ENCODE measurements around the gene AP1G1.
"Not testable (repeated sequence)": the region's sequence is repeated elsewhere in the genome, so short reads cannot be mapped to it uniquely, and the experiment has no call there.

AP1G1 gene

DNA sequence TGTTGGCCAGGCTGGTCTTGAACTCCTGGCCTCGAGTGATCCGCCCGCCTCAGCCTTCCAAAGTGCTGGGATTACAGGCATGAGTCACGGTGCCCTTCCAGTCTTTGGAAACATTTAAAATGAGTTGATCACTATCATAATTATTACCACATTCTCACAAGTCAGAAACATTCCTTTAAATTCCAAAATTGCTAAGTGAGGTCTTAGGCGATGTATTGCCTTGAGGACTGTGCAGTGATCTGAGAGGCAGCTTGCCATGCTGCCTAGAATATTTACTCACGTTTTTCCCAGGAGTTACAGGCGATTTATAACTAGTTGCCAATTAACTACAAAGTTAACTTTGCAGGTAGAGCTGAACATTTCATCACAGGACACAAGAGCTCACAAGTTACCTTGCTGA, 31.4 kb upstream of the AP1G1 start:
- no peak overlapping the region for H3K4me3 ChIP-seq (IDR thresholded peaks at IDR 0.05; ENCODE audit: insufficient read depth, low read depth, low read length)
- TF ChIP-seq, protein P1, sequence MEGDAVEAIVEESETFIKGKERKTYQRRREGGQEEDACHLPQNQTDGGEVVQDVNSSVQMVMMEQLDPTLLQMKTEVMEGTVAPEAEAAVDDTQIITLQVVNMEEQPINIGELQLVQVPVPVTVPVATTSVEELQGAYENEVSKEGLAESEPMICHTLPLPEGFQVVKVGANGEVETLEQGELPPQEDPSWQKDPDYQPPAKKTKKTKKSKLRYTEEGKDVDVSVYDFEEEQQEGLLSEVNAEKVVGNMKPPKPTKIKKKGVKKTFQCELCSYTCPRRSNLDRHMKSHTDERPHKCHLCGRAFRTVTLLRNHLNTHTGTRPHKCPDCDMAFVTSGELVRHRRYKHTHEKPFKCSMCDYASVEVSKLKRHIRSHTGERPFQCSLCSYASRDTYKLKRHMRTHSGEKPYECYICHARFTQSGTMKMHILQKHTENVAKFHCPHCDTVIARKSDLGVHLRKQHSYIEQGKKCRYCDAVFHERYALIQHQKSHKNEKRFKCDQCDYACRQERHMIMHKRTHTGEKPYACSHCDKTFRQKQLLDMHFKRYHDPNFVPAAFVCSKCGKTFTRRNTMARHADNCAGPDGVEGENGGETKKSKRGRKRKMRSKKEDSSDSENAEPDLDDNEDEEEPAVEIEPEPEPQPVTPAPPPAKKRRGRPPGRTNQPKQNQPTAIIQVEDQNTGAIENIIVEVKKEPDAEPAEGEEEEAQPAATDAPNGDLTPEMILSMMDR (conservative IDR thresholded peaks at IDR 0.05; ENCODE audit: low read depth, low read length), result no peak
- H3K4me1 ChIP-seq (ENCODE audit: low read depth, poor library complexity, severe bottlenecking), result peaks cover 3% of the 10 kb centered on the region
- H3K27ac ChIP-seq, result no peak overlapping the region
- no peak overlapping the region for H2AFZ ChIP-seq (ENCODE audit: low read depth)
- no peaks in the 10 kb centered on the region for H3K79me2 ChIP-seq (ENCODE audit: insufficient read depth, low read depth)
- no peak overlapping the region for H3K9ac ChIP-seq
- H3K4me2 ChIP-seq, result no peak overlapping the region
- H3K27me3 ChIP-seq (ENCODE audit: insufficient read depth, low read depth), result no peaks in the 10 kb centered on the region
- no peaks in the 10 kb centered on the region for H3K36me3 ChIP-seq (ENCODE audit: insufficient read depth)
- H4K20me1 ChIP-seq (ENCODE audit: insufficient read depth), result no peaks in the 10 kb centered on the region

DNA sequence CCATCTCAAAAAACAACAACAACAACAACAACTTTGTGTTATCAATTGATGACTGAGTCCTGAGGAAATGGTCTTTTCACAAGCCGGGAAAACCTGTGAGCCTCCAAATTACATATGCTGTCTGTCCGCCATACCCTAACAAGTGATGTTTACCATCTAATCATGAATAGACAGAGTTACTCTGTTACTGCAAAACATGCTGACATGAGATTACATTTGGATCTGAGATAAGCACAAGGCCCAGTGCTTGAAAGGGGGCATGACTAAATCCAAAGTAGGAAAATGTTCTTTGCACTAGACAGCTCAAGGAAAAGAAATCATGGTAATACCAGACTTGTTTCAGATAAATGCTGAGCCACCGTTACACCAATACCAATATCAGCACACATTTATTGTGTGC, 28.5 kb upstream of the AP1G1 start:
- Histone ChIP-seq H4K20me1 (ENCODE audit: insufficient read depth) (no peaks in the 10 kb centered on the region), H3K4me3 (IDR thresholded peaks at IDR 0.05; ENCODE audit: insufficient read depth, low read depth, low read length) (no peak overlapping the region), H3K36me3 (ENCODE audit: insufficient read depth) (no peaks in the 10 kb centered on the region), H3K9ac (no peak overlapping the region), H2AFZ (ENCODE audit: low read depth) (no peak overlapping the region), H3K27ac (no peak overlapping the region), H3K4me2 (no peak overlapping the region), H3K79me2 (ENCODE audit: insufficient read depth, low read depth) (no peaks in the 10 kb centered on the region), H3K4me1 (ENCODE audit: low read depth, poor library complexity, severe bottlenecking) (no peaks in the 10 kb centered on the region), H3K27me3 (ENCODE audit: insufficient read depth, low read depth) (no peaks in the 10 kb centered on the region)
- TF ChIP-seq, protein P1 (conservative IDR thresholded peaks at IDR 0.05; ENCODE audit: low read depth, low read length), result no peak

DNA sequence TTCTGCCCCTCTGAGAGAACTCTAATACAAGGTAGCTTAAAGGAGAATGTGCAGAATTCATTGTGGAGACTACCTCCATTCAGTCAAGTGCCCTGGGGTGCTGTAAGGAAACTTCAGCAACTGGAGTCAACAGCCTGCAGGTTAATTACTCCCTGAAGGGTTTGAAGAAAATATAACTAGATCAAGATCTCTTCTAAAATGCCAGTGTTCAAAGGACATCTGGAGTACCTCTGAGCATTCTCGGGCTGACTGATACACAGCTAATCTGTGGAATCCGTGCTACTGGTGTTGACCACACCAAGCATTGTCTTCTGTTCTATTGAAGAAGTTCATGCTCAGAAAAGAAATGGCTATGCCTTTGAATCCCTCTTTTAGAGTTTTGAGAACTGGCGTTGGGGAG, 25.7 kb upstream of the AP1G1 start:
- no peak overlapping the region for H3K9ac ChIP-seq

DNA sequence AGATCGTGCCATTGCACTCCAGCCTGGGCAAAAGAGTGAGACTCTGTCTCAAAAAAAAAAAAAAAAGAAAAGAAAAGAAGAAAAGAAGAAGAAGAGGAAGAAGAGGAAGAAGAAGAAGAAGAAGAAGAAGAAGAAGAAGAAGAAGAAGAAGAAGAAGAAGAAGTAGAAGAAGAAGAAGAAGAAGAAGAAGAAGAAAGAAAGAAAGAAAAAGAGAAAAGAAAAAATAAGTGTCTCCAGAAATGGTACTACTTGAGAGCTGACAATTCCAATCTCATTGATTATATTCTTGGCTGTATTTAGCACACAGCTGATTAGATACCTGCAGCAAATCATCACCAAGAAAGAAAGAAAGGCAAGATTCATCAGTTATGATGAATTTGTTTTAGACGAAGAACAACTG, 23.5 kb upstream of the AP1G1 start:
- not testable (repeated sequence) for H4K20me1 ChIP-seq (ENCODE audit: insufficient read depth); H3K4me2 ChIP-seq; H3K36me3 ChIP-seq (ENCODE audit: insufficient read depth); H3K27ac ChIP-seq; H2AFZ ChIP-seq (ENCODE audit: low read depth); H3K79me2 ChIP-seq (ENCODE audit: insufficient read depth, low read depth); H3K4me3 ChIP-seq (IDR thresholded peaks at IDR 0.05; ENCODE audit: insufficient read depth, low read depth, low read length); H3K27me3 ChIP-seq (ENCODE audit: insufficient read depth, low read depth); H3K9ac ChIP-seq; H3K4me1 ChIP-seq (ENCODE audit: low read depth, poor library complexity, severe bottlenecking)

More for the DNA sequence above, 25.7 kb upstream of the AP1G1 start:
- no peaks in the 10 kb centered on the region for H3K4me1 ChIP-seq (ENCODE audit: low read depth, poor library complexity, severe bottlenecking)
- no peaks in the 10 kb centered on the region for H3K79me2 ChIP-seq (ENCODE audit: insufficient read depth, low read depth)
- H4K20me1 ChIP-seq (ENCODE audit: insufficient read depth), result no peaks in the 10 kb centered on the region
- no peaks in the 10 kb centered on the region for H3K36me3 ChIP-seq (ENCODE audit: insufficient read depth)
- no peak overlapping the region for H3K27ac ChIP-seq
- H3K27me3 ChIP-seq (ENCODE audit: insufficient read depth, low read depth), result no peaks in the 10 kb centered on the region
- H3K4me3 ChIP-seq (IDR thresholded peaks at IDR 0.05; ENCODE audit: insufficient read depth, low read depth, low read length), result no peak overlapping the region
- H3K4me2 ChIP-seq, result no peak overlapping the region
- no peak overlapping the region for H2AFZ ChIP-seq (ENCODE audit: low read depth)
- TF ChIP-seq, protein P1 (conservative IDR thresholded peaks at IDR 0.05; ENCODE audit: low read depth, low read length), result no peak

DNA sequence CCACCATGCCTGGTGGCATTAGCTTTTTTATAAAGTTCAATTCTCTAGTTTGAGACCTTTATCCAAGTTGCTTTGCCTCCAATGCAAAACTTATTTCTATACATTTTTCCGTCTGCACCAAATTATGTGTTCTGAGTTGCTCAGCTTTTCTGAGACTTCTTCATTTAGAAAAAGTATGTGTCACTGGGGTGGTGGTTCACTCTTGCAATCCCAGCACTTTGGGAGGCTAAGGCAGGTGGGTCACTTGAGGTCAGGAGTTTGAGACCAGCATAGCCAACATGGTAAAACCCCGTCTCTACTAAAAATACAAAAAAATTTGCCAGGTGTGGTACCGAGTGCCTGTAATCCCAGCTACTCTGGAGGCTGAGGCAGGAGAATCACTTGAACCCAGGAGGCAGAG, 23.1 kb upstream of the AP1G1 start:
- H3K79me2 ChIP-seq (ENCODE audit: insufficient read depth, low read depth); H4K20me1 ChIP-seq (ENCODE audit: insufficient read depth); H3K27me3 ChIP-seq (ENCODE audit: insufficient read depth, low read depth); H3K4me1 ChIP-seq (ENCODE audit: low read depth, poor library complexity, severe bottlenecking); H3K4me3 ChIP-seq (IDR thresholded peaks at IDR 0.05; ENCODE audit: insufficient read depth, low read depth, low read length); H3K9ac ChIP-seq; H3K27ac ChIP-seq; H3K36me3 ChIP-seq (ENCODE audit: insufficient read depth); H3K4me2 ChIP-seq; H2AFZ ChIP-seq (ENCODE audit: low read depth): not testable (repeated sequence)
